Upper lobe of left lung (tissue), 6 donors: Measurements from ENCODE around the gene SPTBN5. TPM values are rescaled to one million over a fixed set of nuclear protein-coding genes. Genes with fewer than 3 reads are reported as not detected.

ENCODE experiments used
- ATAC-seq, 2 donors: fragments of 200-7000 bp; cut with Tn5 transposase; one replicate each; pipeline ENCODE4 v1.9.1; 2022; ENCODE audit warnings: mild to moderate bottlenecking in 2 of 2, moderate library complexity in 2 of 2; ENCODE audit not compliant: low FRiP score in 2 of 2
- DNase-seq, 2 donors: peaks; one replicate each; pipeline ENCODE4 v3.0.0-alpha.2; 2019 to 2020
- H3K27ac ChIP-seq, 4 donors: fragments of 200-600 bp; sonication (generic); one replicate each; pipeline ENCODE4 v1.5.1; 2016 to 2019
- H3K27me3 ChIP-seq, 4 donors: fragments of 200-600 bp; sonication (generic); one replicate each; pipeline ENCODE4 v1.5.1; 2017 to 2019
- H3K36me3 ChIP-seq, 4 donors: fragments of 200-600 bp; sonication (generic); one replicate each; pipeline ENCODE4 v1.5.1; 2016 to 2019
- H3K4me1 ChIP-seq, 4 donors: fragments of 200-600 bp; sonication (generic); one replicate each; pipeline ENCODE4 v1.5.1; 2018 to 2019
- H3K4me3 ChIP-seq, 4 donors: fragments of 200-600 bp; sonication (generic); one replicate each; pipeline ENCODE4 v1.5.1; 2017 to 2019; ENCODE audit warnings: mild to moderate bottlenecking in 2 of 4, moderate library complexity in 1 of 4
- H3K9me3 ChIP-seq, 4 donors: fragments of 200-600 bp; sonication (generic); one replicate each; pipeline ENCODE4 v1.5.1; 2018 to 2019
- EP300 ChIP-seq, 4 donors: sonication (generic); formaldehyde crosslinking; IDR thresholded peaks; one replicate each; pipeline ENCODE4 v1.5.1; 2017; ENCODE audit warnings: antibody characterized with exemption in 4 of 4, control low read depth in 2 of 4
- POLR2A ChIP-seq, 4 donors: fragments of 450-650 bp; IDR thresholded peaks; one replicate each; pipeline ENCODE4 v1.5.1; 2016 to 2017; ENCODE audit warnings: antibody characterized with exemption in 4 of 4, mild to moderate bottlenecking in 2 of 4
- POLR2AphosphoS5 ChIP-seq, 2 donors: sonication (generic); formaldehyde crosslinking; IDR thresholded peaks; one replicate each; pipeline ENCODE4 v1.5.1; 2017; ENCODE audit warnings: antibody characterized with exemption in 2 of 2
- WGBS, 2 donors: methylation state at CpG; one replicate each; pipeline ENCODE4 v1.1.5; 2017 to 2018; 5-methylcytosine and 5-hydroxymethylcytosine counted together
- total RNA-seq, 6 donors: library from RNA; depleted of rRNA in 4 of 6; stranded (reverse); fragments of >200 nt in 4 of 6; gene quantifications; one replicate each; pipeline versions ENCODE4 v1.1.0 to v1.2.1, GENCODE V29; 2016 to 2021
- TF ChIP-seq, protein P1 (sequence below), 6 experiments: fragments of 450-650 bp in 4 of 6; fragments of 200-600 bp in 2 of 6; sonication (generic) in 2 of 6; IDR thresholded peaks; one replicate each; pipeline ENCODE4 v1.5.1; 2016 to 2019; ENCODE audit warnings: antibody characterized with exemption in 6 of 6
- donor health status: DM: no; HTN: no; CAD: no; lungs with moderate emphysema.
- donor health status: DM: no; HTN: yes; CAD: no; lungs with severe emphysema.

SPTBN5 gene
- total RNA-seq, 6 donors from 2014 or later, result 0.20 to 9.4 (median 2.0) TPM

DNA sequence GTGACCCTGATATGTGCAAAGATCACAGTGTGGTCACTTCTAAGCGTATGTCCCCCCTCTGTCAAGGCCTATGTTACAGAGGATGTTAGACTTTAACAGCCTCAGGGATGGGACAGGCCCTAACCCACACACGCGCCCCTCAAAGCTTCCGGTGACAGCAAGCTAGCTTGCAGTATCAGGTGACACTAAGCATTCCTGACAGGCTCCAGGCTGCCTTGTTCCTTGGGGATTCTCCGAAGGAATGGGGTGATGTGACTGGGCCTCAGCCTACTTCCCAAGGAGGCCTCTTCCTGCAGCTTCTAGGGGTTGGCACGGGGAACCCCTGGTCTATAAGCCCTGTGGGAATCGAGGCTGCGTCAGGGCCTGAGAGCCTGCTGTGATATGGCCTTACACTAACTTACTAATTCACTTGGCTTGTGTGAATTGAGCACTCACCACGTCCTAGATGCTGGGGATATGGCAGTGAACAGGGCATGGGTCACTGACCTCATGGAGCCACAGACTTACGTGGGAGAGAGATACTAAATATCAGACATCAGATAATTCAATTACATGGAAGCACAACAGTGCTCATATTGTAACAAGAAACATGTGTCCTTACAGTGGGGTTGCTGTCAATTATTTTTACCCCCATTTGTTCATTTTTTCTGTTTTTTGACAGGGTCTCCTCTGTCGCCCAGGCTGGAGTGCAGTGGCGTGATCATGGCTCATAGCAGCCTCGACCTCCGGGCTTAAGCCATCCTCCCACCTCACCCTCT lies 11.4 kb upstream of the SPTBN5 start:
- Histone ChIP-seq H3K27ac (peak overlapping the region in 1 of 4 donors; percentile 13), H3K36me3 (peaks cover 7 to 65% (median 43%) of the 10 kb centered on the region in 4 donors), H3K4me1 (peaks cover 3 to 14% (median 6%) of the 10 kb centered on the region in 4 donors), H3K4me3 (no peak overlapping the region), H3K9me3 (no peaks in the 10 kb centered on the region), H3K27me3 (no peaks in the 10 kb centered on the region)
- ATAC-seq (peak in 1 of 2 donors; percentile 25), DNase-seq (no peak)
- TF ChIP-seq, protein P1, sequence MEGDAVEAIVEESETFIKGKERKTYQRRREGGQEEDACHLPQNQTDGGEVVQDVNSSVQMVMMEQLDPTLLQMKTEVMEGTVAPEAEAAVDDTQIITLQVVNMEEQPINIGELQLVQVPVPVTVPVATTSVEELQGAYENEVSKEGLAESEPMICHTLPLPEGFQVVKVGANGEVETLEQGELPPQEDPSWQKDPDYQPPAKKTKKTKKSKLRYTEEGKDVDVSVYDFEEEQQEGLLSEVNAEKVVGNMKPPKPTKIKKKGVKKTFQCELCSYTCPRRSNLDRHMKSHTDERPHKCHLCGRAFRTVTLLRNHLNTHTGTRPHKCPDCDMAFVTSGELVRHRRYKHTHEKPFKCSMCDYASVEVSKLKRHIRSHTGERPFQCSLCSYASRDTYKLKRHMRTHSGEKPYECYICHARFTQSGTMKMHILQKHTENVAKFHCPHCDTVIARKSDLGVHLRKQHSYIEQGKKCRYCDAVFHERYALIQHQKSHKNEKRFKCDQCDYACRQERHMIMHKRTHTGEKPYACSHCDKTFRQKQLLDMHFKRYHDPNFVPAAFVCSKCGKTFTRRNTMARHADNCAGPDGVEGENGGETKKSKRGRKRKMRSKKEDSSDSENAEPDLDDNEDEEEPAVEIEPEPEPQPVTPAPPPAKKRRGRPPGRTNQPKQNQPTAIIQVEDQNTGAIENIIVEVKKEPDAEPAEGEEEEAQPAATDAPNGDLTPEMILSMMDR (IDR thresholded peaks at IDR 0.05), result no peak
- TF ChIP-seq POLR2A (IDR thresholded peaks at IDR 0.05) (no peak), EP300 (IDR thresholded peaks at IDR 0.05) (no peak), POLR2AphosphoS5 (IDR thresholded peaks at IDR 0.05) (no peak)
- WGBS, 2 donors, result 89 to 95% methylated on average over 11 to 14 of the region's 14 CpGs

- peak overlapping the region in 1 of 4 donors; percentile 13 for H3K27ac ChIP-seq
- no peak overlapping the region for H3K4me3 ChIP-seq
- DNase-seq, result peak; percentile 62 to 66
- ATAC-seq, result peak; percentile 51 to 73
- H3K36me3 ChIP-seq, result peaks cover 7 to 69% (median 39%) of the 10 kb centered on the region in 4 donors
- WGBS, 2 donors, result 0 to 31% methylated on average over 2 to 6 of the region's 6 CpGs
- H3K27me3 ChIP-seq, result no peaks in the 10 kb centered on the region
- TF ChIP-seq POLR2A (IDR thresholded peaks at IDR 0.05), result no peak
- TF ChIP-seq, protein P1 (IDR thresholded peaks at IDR 0.05), result peak; percentile 79 to 88 (median 83)
- H3K4me1 ChIP-seq, result peaks cover 3 to 9% (median 6%) of the 10 kb centered on the region in 4 donors
- H3K9me3 ChIP-seq, result no peaks in the 10 kb centered on the region
Observed at GRCh38 chr15:41904541-41905005, 10.7 kb upstream of the SPTBN5 start.

DNA sequence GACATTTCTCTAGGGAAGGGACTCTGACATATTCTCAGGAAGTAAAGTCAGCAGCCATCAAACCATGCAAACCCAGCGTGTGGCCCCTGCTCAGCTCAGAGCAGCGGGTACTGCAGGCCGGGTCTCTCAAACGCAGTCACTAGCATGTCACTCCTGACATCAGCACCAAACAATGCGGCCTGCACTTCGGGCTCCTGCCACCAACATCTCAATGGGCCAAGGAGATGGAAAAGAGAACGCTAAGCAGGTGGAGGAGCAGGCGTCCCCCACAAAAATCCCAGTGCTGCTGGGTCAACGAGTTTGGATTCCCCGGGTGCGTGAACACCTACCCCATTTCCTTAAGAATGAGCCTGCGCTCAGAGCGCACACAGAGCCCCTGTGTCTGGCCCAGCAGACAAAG lies 9.9 kb upstream of the SPTBN5 start:
- Histone ChIP-seq H3K27me3 (no peaks in the 10 kb centered on the region), H3K4me1 (peaks cover 3 to 9% (median 6%) of the 10 kb centered on the region in 4 donors), H3K27ac (no peak overlapping the region), H3K36me3 (peaks cover 6 to 69% (median 35%) of the 10 kb centered on the region in 4 donors), H3K9me3 (no peaks in the 10 kb centered on the region), H3K4me3 (no peak overlapping the region)
- TF ChIP-seq, protein P1 (IDR thresholded peaks at IDR 0.05), result no peak
- TF ChIP-seq POLR2AphosphoS5 (IDR thresholded peaks at IDR 0.05) (no peak), POLR2A (IDR thresholded peaks at IDR 0.05) (no peak), EP300 (IDR thresholded peaks at IDR 0.05) (no peak)
- DNase-seq (no peak), ATAC-seq (no peak)
- 87 to 92% methylated on average over 4 to 13 of the region's 13 CpGs for whole genome bisulfite sequencing, 2 donors

DNA sequence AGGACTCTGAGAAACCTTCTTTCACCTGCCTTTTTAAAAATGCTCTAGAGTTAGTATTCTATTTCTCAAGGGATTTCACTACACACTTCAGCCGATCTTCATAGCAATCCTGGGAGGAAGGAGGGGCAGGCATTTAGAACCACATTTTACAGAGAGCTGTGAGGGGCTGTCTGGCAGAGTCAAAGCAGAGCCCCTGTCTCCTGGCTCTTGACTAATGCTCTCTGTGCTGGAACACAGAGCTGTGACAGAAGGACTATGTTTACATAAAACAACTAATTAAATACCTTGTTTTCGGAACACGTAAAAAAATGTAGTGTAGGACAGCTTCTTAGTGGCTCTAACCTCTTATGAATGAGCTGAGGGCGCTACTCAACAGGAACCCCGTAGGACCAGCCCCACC lies 7.6 kb upstream of the SPTBN5 start:
- Histone ChIP-seq H3K27ac (no peak overlapping the region), H3K27me3 (no peaks in the 10 kb centered on the region), H3K36me3 (peaks cover 0 to 61% (median 20%) of the 10 kb centered on the region in 4 donors), H3K4me3 (no peak overlapping the region), H3K4me1 (peaks cover 3 to 9% (median 6%) of the 10 kb centered on the region in 4 donors), H3K9me3 (no peaks in the 10 kb centered on the region)
- ATAC-seq, result no peak
- no peak for DNase-seq
- TF ChIP-seq POLR2A (IDR thresholded peaks at IDR 0.05) (no peak), EP300 (IDR thresholded peaks at IDR 0.05) (no peak)
- TF ChIP-seq, protein P1 (IDR thresholded peaks at IDR 0.05), result no peak
- WGBS, 2 donors, result 80 to 88% methylated on average over 5 of the region's 5 CpGs
